HFFc6 (cell line): ENCODE results near the gene CADM1. TPM values are rescaled to one million over a fixed set of nuclear protein-coding genes. Genes with fewer than 3 reads are reported as not detected.

Experiments used
- DNase-seq: peaks from one replicate; pipeline ENCODE4 v3.0.0-alpha.2; 2018
- H3K27ac Mint-ChIP-seq: 2 replicates; pipeline ENCODE4 v1.8.0; 2020; ENCODE audit warnings: mild to moderate bottlenecking, mixed read lengths
- H3K27me3 Mint-ChIP-seq: 2 replicates; pipeline ENCODE4 v1.8.0; 2021; ENCODE audit warnings: mild to moderate bottlenecking, moderate library complexity, mixed read lengths; ENCODE audit not compliant: insufficient read depth
- H3K36me3 Mint-ChIP-seq: 2 replicates; pipeline ENCODE4 v1.8.0; 2021; ENCODE audit warnings: low read depth, mixed read lengths
- H3K4me1 Mint-ChIP-seq: 2 replicates; pipeline ENCODE4 v1.8.0; 2020; ENCODE audit warnings: low read depth, mixed read lengths
- H3K4me3 Mint-ChIP-seq: 2 replicates; pipeline ENCODE4 v1.8.0; 2020; ENCODE audit warnings: mild to moderate bottlenecking, moderate library complexity, mixed read lengths
- H3K9me3 Mint-ChIP-seq: 2 replicates; pipeline ENCODE4 v1.8.0; 2020; ENCODE audit warnings: mild to moderate bottlenecking, mixed read lengths
- total RNA-seq, 6 experiments: library from RNA; stranded (reverse); fragmentation: NEBNext Ultra II Directional; extraction: Animal tissue kit (Norgen Biotek cat#: 25700); gene quantifications; 2 replicates in 1 of 6; 3 replicates in 5 of 6; pipeline ENCODE4 v1.2.3, GENCODE V29; 2021
- TF ChIP-seq, protein P1 (sequence below): fragments of 200-600 bp; sonication (generic); IDR thresholded peaks from 2 replicates; pipeline ENCODE4 v1.5.0; 2021; ENCODE audit warnings: antibody characterized with exemption, mild to moderate bottlenecking

The CADM1 gene
- total RNA-seq, 6 experiments from 2014 or later, result not detected

DNA sequence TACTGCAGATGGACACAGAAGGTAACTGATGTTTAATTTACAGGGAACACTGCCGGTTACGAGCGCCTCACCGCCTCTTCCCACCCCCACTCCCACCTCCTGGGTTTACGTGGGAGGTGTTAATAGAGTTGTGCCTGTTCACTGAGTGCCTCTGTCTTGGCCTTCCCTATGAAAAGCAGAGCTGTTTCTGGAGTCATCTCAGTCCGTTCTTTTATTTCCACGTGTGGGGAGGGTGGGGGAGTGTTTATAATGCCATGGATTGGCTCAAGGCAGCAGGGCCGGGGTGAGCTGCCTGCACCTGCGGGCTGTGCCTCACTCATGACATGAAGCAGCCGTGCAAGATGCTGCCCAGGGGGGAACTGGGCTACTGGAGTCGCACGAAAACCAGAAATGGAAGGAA lies 322.7 kb downstream of the CADM1 start:
- H3K27me3 Mint-ChIP-seq, result no peaks in the 10 kb centered on the region; the same call in 1 of the 2 replicates
- H3K27ac Mint-ChIP-seq, result no peak overlapping the region
- H3K4me3 Mint-ChIP-seq, result no peak overlapping the region
- no peaks in the 10 kb centered on the region for H3K36me3 Mint-ChIP-seq
- H3K9me3 Mint-ChIP-seq, result peaks cover 47% of the 10 kb centered on the region
- no peaks in the 10 kb centered on the region for H3K4me1 Mint-ChIP-seq
- no peak for DNase-seq
- TF ChIP-seq, protein P1, sequence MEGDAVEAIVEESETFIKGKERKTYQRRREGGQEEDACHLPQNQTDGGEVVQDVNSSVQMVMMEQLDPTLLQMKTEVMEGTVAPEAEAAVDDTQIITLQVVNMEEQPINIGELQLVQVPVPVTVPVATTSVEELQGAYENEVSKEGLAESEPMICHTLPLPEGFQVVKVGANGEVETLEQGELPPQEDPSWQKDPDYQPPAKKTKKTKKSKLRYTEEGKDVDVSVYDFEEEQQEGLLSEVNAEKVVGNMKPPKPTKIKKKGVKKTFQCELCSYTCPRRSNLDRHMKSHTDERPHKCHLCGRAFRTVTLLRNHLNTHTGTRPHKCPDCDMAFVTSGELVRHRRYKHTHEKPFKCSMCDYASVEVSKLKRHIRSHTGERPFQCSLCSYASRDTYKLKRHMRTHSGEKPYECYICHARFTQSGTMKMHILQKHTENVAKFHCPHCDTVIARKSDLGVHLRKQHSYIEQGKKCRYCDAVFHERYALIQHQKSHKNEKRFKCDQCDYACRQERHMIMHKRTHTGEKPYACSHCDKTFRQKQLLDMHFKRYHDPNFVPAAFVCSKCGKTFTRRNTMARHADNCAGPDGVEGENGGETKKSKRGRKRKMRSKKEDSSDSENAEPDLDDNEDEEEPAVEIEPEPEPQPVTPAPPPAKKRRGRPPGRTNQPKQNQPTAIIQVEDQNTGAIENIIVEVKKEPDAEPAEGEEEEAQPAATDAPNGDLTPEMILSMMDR, result no peak

DNA sequence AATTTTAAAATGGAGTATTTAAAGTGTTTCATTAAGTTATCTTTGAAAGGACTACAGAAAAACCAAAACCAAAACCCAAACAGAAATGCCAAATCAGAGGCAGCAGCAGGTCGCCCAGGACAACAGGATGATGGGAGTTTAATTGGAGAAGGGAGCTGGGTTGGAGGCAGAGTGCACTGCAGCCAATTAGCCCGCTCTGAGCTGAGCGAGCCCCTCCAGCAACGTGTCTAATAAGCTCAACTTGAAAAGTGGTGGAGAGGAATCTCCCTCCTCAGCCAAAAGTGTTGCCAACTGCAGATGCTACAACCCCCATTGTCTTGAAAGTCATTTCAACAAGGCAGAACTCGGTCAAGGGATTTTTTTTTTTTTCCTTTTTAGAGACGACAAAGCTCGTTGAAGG lies 323.9 kb downstream of the CADM1 start:
- H3K4me3 Mint-ChIP-seq, result no peak overlapping the region
- no peaks in the 10 kb centered on the region for H3K4me1 Mint-ChIP-seq
- 0 out of 2 replicates have a peak, but pooled peaks cover 4% of the 10 kb centered on the region for H3K36me3 Mint-ChIP-seq
- TF ChIP-seq, protein P1, result no peak
- H3K9me3 Mint-ChIP-seq, result peaks cover 54% of the 10 kb centered on the region
- DNase-seq, result no peak
- H3K27ac Mint-ChIP-seq, result no peak overlapping the region
- H3K27me3 Mint-ChIP-seq, result no peaks in the 10 kb centered on the region; the same call in 1 of the 2 replicates

DNA sequence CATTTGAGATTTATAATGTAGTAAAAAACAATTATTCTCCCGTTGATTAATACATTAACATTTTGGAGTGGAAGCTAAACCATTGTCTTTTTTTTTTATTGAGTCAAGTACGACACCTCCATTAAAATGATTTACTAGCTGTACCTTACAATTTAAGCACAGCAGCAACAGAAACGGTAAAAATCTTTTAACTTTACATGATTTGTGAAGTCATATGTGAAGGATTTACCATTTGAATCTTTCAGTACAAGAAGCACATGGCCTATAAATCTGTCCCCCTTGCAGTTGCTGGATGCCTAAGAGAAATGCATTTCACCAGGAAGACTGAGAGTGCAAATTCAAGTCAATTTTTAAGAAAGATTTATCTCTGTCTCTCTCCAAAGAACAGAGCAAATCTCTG lies 324.6 kb downstream of the CADM1 start:
- Mint-ChIP-seq H3K36me3 (0 out of 2 replicates have a peak, but pooled peaks cover 4% of the 10 kb centered on the region), H3K27ac (no peak overlapping the region), H3K9me3 (peaks cover 61% of the 10 kb centered on the region), H3K27me3 (no peaks in the 10 kb centered on the region; the same call in 1 of the 2 replicates), H3K4me3 (no peak overlapping the region), H3K4me1 (no peaks in the 10 kb centered on the region)
- no peak for DNase-seq
- TF ChIP-seq, protein P1, result no peak

DNA sequence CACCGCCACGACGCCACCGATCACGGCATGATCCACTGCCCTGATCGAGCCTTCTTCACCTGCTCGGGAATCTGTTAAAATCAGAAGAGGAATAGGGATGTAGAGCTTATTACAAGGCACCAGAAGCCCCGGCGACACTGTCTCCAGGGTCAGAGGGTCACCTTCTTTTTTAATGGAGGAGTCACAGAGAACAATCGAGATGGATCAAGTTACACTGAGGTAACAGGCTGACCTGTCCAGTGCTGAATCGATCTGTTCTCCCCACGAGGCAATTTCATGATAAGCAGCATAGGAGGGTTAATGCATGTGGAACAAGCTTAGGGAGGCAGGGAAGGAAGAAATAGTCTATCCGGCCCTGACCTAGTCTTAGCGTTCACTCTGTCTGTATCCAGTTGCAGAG lies 325.5 kb downstream of the CADM1 start:
- Mint-ChIP-seq H3K4me1 (no peaks in the 10 kb centered on the region), H3K4me3 (no peak overlapping the region), H3K36me3 (0 out of 2 replicates have a peak, but pooled peaks cover 4% of the 10 kb centered on the region), H3K27me3 (no peaks in the 10 kb centered on the region; the same call in 1 of the 2 replicates), H3K9me3 (peaks cover 64% of the 10 kb centered on the region), H3K27ac (no peak overlapping the region)
- TF ChIP-seq, protein P1, result no peak
- no peak for DNase-seq

DNA sequence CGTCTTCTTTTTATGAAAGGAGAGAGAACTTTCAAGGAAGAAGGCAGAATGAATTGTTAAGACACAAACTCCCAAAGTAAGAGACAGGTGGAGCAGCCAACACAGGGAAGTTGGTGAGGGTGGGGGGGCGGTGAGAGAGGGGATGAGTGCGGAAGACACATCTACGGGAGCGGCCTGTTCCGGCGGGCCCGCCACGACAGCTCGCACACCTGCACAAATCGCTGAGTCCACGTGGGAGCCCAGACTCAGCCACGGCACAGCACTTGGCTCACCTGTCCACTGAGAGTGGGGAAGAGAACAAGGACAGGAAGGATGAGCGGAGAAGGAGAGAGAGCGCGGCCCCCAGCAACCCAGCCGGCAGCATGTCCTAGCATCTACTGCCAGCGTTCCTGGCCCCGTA lies 331.1 kb downstream of the CADM1 start:
- H3K27ac Mint-ChIP-seq, result no peak overlapping the region
- TF ChIP-seq, protein P1, result no peak
- DNase-seq, result no peak
- no peaks in the 10 kb centered on the region; the same call in none of the 2 replicates for H3K27me3 Mint-ChIP-seq
- H3K4me1 Mint-ChIP-seq, result no peaks in the 10 kb centered on the region
- H3K36me3 Mint-ChIP-seq, result 0 out of 2 replicates have a peak, but pooled peaks cover 4% of the 10 kb centered on the region
- peaks cover 48% of the 10 kb centered on the region for H3K9me3 Mint-ChIP-seq
- no peak overlapping the region for H3K4me3 Mint-ChIP-seq
